Measurements from ENCODE around the gene TNS1.

The TNS1 gene

DNA sequence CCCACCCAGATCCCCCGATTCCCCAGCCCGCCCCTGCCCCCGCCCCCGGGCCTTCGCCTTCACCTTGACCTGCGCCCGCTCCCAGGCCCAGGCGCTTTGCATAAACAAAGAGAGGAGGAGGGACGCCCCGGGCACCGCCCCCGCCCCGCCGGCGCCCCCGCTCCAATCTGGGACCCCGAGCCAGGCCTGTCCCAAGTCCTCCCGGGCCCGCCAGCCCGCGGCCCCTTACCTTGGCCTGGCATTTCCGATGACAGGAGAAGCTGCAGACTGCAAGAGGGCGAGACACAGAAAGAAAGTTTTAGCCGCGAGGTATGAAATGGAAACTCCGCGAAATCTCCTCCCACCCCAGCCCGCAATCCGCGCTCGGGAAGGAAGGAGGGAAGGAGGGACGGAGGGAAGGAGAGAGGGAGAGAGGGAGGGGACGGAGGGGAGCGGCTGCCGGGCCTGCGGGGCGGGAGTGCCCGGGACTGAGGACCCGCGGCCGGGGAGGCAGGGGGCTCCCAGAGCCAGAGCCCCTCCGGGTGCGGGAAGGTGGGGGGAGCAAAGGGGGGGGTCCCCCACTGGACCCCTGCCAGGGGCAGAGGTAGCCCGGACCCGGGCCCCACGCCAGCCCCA lies 24.2 kb downstream of the TNS1 start:
- DNase-seq: no peak

DNA sequence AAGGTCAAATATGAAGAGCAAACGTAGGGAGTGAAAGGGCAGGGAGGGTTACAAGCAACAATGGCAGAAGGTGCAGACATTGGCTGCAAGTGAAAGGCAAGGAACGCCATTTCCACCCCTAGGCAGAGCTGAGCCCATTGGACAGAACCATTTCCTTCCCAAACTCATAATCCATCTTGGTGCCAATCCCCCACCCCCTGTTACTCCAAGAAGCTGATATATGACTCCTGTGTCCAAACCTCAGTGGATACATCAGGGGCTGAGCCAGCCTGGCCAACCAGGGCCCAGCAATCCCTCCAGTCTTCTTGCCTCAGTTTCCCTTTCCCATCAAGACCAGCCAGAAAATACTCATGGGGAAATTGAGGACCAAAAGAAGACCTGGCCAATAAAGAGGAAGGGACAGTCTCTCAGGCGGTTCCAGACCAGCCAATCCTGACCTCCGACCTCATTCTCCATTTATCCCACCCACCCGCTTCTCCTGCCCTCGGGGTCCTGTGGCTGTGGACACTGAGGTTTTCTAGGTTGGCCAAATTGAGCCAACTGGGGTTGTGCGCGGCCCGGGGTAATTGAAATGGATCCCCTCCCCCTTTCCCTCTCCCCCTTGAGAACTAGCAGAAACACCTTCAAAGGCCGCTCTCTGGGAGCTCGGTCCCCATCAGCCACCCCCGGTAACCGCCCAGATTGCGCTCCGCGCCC lies 24.8 kb downstream of the TNS1 start:
- no peak for DNase-seq

DNA sequence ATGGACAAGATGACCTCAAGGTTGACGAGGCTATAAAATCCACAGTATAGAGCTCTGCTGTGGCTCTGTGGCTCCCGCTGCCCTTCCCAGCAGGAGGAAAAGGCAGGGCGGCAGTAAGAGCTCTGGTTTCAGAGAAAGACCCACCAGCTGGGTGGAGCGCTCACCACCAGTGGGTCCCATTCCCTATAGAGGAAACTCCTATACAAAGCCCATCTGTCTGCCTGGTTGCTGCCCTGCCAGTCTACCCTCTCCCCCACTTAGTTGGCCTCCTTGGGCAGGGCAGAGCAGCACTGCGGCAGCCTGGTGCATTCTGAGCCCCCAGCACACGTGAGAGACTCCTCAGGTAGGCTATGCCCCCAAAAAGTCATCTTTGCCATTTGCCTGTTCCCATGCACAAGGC lies 26.5 kb downstream of the TNS1 start:
- no peak for DNase-seq

DNA sequence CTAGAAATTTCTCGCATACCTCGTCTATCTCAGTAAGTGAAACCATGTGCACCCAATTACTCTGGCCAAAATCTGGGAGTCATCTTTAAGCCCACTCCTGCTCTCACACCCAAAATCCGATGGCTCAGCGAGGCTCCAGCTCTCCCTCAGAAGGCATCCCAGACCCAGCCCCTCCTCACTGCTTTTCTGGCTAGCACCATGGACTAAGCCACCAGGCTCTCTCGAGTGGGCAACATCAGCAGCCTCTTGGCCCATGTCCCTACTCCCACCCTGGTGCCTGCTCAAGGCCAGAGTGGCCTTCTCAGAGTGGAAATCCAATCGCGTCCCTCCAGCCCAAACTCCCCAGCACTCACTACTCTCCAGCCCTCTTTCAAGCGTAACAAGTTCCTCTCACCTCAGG lies 27.2 kb downstream of the TNS1 start:
- no peak for DNase-seq

DNA sequence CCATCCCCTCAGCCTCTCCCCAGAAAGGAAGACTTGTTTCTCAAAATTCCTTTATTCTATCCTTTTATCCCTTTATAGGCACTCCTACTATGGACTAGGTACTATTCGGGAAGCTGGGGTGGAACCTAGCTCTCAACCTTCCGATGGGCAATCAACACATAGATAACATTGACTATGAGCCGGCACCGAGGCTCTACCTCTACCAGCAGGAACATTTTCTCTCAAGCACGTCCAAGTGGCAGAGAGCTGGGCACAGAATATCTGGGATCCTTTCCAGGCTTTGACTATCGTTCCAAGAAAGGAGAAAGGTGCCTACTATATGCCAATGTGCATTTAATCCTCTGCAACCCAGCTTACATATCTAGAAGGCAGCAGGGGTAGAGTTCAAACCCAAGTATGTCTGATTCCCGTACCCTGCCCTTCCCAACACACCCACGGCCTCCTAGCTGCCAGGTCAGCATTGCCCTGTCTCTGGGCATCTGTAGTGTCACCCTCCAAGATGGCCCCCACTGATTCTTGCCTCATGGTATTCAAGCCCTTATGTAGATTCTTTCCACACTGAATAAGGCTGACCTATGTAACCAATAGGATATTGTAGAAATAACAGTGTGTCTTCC lies 28.3 kb downstream of the TNS1 start:
- no peak for DNase-seq

DNA sequence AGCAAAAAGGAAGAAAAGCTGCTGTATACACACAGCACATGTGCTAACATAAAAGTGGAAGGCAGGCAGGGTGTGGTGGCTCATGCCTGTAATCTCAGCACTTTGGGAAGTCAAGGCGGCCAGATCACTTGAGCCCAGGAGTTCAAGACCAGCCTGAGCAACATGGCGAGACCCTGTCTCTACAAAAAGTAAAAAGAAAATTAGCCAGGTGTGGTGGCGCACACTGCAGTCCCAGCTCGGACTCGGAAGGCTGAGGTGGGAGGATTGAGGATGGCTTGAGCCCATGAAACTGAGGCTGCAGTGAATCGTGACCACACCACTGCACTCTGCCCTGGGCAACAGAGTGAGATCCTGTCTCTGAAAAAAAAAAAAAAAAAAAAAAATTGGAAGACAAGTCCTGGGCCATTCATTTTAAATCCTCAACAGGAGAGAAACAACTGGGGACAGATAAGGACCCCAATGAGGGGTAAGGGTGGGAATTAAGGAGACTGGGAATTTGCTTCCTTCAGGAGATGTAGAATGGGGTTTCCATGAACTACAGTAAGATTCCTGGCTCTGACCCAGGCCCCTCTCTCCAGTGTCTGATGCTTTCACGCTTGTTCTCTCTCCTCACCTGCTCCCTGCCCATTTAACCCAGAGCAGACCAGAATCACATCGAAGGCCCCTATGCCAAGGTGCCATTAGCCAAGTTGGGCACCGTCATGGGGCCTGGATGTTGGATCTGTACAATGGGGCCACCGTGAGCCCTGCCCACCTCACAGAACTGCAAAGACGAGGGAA lies 29.6 kb downstream of the TNS1 start:
- DNase-seq: no peak

DNA sequence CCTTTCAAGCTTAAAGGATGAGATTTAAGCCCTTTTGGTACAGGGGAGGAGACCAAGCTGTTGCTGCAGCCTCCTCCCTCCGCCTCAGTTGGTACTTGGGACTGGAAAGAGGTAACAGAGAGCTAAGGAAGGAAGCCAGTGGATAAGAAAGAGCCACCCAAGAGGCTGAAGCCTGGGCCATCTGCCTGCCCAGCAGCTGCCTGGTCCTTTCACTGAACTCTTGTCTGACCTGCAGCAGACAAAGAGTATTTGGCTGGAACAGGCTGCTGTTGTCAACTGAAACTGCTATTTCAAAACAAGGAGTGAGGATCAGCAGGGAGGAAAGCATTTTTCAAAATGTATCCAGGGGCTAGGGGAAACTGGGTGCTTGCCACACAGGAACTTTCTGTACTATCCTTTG lies 30.3 kb downstream of the TNS1 start:
- DNase-seq: no peak

DNA sequence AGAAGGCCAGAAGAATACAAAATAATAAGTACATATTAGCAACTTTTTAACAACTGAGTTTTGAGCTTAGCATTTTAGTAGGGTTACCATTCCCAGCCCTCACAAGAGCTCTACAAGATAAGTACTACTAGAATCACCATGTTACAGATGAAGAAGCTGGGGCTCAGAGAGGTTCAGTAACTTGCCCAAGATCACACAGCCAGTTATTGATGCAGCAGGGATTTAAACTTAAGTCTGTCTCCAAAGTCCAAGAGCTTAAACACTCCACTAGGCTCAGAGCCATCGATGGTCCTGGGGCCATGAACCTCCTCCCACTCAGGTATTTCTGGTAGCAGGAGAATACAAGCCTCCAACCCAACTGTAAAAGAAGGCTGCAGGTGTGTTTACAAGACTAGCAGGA lies 30.8 kb downstream of the TNS1 start:
- DNase-seq: no peak

DNA sequence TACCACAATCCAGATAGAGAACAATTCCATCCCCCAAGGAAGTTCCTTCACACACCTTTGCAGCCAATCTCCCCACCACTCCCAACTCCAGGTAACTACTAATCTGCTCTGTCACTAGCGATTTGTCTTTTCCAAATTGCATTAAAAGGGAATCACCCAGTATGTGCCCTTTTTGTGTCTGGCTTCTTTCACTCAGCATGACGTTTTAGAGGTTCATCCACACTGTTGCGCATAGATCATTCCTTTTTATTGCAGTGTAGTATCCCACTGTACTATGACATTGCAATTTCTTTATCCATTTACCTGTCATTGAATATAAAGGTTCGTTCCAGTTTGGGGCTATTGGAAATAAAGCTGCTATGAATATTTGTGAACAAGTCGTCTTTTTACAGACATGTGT lies 31.6 kb downstream of the TNS1 start:
- no peak for DNase-seq

DNA sequence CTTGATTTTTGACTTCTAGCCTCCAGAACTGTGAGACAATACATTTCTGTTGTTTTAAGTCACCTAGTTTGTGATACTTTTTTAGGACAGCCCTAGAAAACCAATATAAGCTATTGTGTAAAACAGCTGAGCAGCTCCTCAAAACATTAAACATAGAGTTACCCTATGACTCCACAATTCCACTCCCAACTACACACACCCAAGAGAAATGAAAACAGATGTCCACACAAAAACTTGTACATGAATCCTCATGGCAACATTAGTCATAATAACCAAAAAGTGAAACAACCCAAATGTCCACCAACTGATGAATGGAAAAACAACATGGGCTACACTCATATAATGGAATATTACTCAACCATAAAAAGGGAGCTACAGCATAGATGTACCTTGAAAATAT lies 32.6 kb downstream of the TNS1 start:
- DNase-seq: no peak

DNA sequence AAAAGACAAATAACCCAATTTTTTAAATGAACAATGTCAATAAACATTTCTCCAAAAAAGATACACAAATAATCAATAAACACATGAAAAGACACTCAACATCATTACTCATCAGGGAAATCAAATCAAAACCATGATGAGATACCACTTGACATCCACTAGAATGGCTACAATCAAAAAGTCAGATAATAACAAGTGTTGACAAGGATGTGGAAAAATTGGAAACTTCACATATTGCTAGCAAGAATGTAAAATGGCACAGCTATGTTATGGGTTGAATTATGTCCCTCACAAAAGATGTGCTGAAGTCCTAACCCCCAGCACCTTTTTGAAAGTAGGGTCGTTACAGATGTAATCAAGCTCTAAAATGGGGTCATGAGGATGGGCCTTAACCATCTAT lies 33.2 kb downstream of the TNS1 start:
- DNase-seq: no peak

DNA sequence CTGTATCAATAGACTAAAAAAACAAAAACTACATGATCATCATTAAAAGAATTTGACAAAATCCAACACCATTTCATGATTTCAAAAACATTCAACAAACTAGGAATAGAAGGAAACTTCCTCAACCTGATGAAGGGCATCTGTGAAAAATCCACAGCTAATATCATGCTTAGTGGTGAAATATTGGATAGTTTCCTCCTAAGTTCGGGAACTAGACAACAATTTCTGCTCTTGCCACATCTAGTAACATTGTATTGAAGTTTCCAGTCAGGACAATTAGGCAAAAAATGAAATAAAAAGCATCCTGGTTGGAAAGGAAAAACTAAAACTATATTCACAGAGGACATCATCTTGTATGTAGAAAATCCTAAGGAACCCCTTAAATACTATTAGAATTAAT lies 34.8 kb downstream of the TNS1 start:
- no peak for DNase-seq

DNA sequence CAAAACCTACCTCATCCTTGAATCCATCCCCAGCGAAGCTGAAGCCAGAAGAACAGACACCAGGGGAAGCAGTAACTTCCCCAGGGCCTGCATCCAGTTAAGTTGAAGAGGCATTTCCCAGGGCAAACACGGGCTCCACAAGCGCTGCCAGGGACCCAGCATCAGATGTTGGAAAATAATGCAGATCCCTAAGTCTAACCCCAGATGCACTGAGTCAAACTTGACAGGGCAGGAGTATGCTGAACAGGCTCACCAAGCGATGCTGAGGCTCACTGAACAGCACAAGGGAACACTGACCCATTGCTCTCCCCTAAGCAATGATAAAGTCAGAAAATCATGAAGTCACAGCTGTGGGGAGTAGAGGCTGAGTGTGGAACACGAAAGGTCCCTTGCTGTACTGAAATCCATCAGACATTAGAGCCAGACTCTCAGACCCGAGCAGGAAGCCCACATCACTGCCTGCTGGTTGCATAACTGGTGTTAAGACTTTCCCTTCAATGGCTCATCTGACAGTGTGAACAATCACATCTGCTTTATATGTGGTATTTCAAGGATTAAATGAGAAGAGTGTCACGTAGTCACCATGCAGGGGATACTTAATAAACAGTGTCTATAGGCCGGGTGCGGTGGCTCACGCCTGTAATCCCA lies 36.2 kb downstream of the TNS1 start:
- no peak for DNase-seq

DNA sequence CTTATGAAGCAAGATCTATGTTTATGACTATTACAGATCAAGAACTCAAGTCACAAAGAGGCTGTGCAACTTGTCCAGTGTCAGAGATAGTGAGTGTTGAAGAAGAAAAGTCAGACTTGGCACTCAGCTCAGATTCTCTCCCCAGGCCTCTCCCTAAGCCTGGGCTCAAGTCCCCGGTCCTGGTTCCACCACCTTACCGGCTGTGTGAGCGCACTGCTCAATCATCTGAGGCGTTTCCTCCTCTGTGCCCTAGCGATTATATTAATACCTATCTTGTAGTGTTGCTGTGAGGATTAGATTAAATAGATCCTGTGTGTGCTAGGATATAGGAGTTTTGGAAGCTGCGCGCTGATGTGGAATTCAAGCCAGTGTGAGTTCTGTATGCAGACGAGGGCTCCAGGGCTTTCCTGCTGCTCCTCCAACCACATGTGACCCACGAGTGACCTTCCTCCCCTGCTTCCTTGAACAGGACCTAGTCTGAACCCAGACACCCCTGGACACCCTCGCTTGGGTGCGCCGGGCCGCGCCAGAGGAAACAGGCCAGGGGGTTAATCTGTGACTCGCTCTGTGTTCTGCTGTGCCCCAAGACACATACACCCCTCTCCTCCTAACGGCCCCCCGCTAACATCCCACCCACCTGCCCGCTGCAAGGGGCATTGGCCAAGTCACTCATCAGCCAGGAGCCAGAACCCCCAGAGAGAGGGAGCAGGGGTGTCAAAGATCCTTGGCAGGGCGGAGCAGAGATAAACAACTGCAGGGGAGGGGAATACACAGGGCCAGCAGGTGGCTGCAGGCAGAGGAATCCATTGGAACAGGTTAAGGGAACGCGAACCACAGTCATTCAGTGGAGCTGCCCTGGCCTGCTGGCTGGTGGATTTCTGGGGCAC lies 38.3 kb downstream of the TNS1 start:
- no peak for DNase-seq

DNA sequence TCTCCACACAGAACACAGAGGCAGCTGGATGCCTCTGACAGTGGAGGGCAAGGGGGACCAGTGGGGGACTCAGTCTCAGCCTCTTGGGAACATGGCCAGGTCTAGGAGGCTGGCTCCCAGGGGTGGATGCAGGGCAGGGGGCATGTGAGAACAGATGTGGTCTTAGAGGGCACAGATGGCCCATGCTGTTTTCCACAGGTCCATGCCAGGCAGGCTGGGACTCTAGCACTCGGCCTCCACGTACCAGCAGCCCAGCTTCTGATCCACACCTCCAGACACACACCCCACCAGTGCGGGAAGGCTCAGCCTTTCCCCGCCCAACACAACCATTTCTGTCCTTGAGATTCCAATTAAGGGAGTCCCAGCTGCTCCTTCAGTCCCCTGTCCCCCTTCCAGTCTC lies 42.4 kb downstream of the TNS1 start:
- DNase-seq: no peak

DNA sequence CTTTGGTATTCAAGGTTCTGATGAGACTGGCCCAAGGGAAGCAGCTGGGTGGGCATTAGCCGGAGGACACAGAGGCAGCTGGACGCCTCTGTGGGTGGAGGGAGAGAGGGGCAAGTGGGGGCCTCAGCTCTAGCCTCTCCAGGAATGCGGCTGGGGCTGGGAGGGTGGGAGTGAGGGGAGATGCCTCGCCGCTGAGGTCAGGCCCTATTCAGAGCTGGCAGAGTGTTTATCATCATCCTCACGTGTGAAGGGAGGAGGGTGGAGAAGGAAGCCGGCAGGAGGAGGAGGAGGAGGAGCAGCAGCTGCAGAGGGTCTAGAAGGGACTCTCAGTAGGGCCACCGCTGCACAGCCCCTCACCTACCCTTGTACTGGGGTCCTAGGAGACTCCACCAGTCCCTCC lies 43.1 kb downstream of the TNS1 start:
- DNase-seq: no peak

DNA sequence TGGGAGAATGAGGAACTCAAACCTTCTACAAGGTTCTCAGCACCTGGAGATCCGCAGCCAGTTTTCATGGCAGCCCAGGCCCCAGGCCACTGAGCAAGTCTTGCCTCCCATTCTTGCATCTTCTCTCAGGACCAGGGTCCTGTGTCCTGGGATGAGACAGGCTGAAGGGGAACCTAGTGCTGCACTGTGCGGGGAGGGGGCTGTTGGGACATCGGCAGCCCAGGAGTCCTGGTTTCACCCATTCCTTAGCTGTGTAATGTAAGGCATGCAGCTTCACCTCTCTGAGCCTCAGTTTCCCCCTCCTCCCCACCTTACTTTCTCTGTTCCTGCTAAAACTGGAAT lies 43.9 kb downstream of the TNS1 start:
- no peak for DNase-seq

DNA sequence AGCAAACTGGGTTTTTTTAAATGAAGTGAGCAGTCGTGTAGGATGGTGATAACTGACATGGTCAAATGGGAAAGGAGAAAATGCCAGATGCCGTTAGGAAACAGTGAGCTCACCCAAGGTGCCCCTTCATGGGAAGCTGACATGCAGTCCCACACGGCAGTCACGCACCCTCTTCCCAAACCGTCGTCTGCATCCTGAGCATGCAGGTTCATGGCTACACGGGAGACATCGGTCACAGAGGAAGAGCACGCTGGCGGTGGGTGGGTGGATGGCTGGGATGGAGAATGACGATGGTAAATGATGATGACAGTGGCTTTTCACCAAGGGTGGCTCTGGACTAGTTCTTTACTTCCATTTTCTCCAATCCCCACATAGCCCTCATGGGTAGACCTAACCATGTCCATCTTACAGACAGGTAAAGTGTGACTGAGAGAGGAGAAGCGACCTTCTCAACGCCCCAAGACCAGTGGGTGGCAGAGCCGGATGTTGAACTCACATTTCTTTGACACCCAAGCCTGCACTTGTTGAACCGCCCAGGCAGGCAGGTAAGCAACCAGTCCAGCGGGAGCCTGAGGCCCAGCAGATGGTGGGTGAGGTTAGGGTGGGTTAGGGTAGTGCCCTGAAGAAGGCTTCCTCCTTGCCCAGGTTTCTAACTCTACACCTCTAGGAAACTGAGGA lies 44.5 kb downstream of the TNS1 start:
- DNase-seq: no peak

DNA sequence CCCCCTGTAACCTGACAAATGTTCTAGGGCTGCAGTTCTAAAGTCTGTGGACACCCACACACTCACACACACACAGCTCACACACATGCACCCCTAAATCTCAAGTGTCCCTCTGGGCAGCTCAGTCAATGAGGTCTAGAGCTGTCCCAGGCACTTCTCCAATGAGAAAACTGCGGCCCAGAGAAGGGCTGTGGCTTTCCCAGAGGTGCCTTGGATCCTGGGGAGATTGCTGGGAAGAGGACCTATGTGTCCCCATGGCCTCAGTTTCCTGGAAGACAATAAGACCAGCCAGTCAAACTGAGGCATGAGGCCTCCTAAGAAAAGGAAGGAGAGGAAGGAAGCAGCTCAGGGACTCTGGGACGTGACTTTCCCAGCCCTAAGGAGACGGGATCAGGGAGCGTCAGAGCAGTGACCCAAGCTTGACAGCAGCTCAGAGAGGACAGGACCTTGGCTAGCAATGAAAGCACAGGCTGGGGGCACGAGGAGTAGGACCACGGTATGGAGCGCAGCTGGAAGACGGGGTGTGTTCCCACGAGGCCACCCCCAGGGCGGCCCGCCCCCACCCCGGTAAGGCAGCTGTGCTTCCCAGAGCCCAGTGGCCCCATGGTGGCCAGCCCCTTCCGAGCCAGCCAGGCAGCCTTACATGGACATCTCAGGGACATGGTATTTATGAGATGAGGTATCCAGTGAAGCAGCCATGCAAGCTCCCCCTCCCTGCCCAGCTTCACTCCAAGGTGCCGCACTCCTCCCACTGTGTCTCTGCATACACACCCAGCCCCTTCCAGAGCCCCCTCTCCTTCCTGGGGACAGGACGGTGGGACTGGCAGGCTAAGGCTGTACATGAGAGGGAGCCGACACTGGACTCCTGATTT lies 46.0 kb downstream of the TNS1 start:
- no peak for DNase-seq

DNA sequence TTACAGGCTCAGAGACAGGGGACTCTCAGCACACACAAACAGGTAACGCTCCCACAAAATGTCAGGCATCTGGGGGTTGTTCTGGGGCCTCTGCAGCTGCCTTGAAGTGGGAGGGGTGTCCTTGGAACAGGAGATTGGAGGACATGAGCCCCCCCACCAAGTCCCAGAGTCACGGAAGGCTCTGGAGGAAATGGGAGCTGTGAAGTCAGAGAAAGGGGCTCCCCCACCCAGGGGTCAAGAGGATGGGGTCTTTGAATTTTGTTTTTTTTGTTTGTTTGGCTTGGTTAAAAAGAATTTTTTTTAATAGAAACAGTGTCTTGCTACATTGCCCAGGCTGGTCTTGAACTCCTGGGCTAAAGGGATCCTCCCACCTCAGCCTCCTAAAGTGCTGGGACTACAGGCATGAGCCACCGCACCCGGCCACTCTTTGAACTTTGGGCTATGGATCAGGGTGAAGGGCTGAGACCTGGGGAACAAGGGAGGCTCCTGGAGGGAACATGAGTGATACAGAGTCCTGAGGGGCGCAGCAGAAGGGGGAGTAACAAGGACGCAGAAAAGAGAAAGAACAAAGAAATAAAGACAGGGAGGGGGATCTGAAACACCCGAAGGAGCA lies 46.8 kb downstream of the TNS1 start:
- DNase-seq: no peak
